H1 (cell line): ENCODE measurements around the gene CLMP. TPM values are rescaled to one million over a fixed set of nuclear protein-coding genes. Genes with fewer than 3 reads are reported as not detected.
A peak's percentile ranks its signal among the peaks of the same experiment; 100 is the strongest.

Experiments
- CTCF ChIA-PET: fragments of 300-600 bp; sonication (Branson Sonifier 250); formaldehyde crosslinking; loops from one replicate; lab custom pipeline; 2021; ENCODE audit not compliant: partially characterized antibody; lab: Charles Lee
- POLR2A ChIA-PET: fragments of 300-600 bp; sonication (Branson Sonifier 250); formaldehyde crosslinking; loops from one replicate; lab custom pipeline; 2021; ENCODE audit warnings: inconsistent platforms; ENCODE audit not compliant: partially characterized antibody; lab: Charles Lee
- DNase-seq, 2 experiments: peaks; one replicate each; pipeline versions ENCODE4 v3.0.0 to v3.0.0-alpha.2; 2010 to 2022; ENCODE audit warnings: low spot score in 2 of 2, low read depth in 1 of 2, mixed read lengths in 1 of 2
- FAIRE-seq: peaks from 2 replicates; lab custom pipeline; 2011; peaks lifted over from hg19 to GRCh38; lab: Jason Lieb, UNC
- H2AFZ ChIP-seq: 2 replicates; pipeline ENCODE4 v1.8.1; 2012; ENCODE audit warnings: low read length, inconsistent platforms
- H2AK5ac ChIP-seq: 2 replicates; pipeline ENCODE4 v1.6.1; 2013; ENCODE audit warnings: low read depth, low read length
- H2BK120ac ChIP-seq: replicated peaks from 2 replicates; pipeline ENCODE3; 2013; ENCODE audit warnings: low read depth, low read length, inconsistent platforms
- H2BK12ac ChIP-seq: 2 replicates; pipeline ENCODE4 v1.6.1; 2013; ENCODE audit warnings: low read depth, low read length
- H2BK15ac ChIP-seq: 2 replicates; pipeline ENCODE4 v1.6.1; 2013; ENCODE audit warnings: low read length
- H2BK20ac ChIP-seq: 2 replicates; pipeline ENCODE4 v1.6.1; 2013; ENCODE audit warnings: low read length
- H2BK5ac ChIP-seq: 2 replicates; pipeline ENCODE4 v1.6.1; 2013; ENCODE audit warnings: low read depth, low read length
- H3K14ac ChIP-seq: 2 replicates; pipeline ENCODE4 v1.6.1; 2013; ENCODE audit warnings: inconsistent platforms; ENCODE audit not compliant: insufficient read length
- H3K18ac ChIP-seq: 2 replicates; pipeline ENCODE4 v1.6.1; 2013; ENCODE audit warnings: low read length; ENCODE audit errors: extremely low read depth
- H3K23ac ChIP-seq: 2 replicates; pipeline ENCODE4 v1.6.1; 2013; ENCODE audit warnings: inconsistent platforms; ENCODE audit not compliant: insufficient read length
- H3K23me2 ChIP-seq: 2 replicates; pipeline ENCODE4 v1.6.1; 2013; ENCODE audit warnings: low read depth, low read length
- H3K27ac ChIP-seq: 2 replicates; pipeline ENCODE4 v1.6.1; 2011; ENCODE audit warnings: low read depth, low read length, inconsistent platforms
- H3K27me3 ChIP-seq, 4 experiments: replicated peaks in 1 of 4; 1 replicate in 1 of 4; 2 replicates in 3 of 4; pipeline versions ENCODE4 v1.6.1 to v1.8.1; 2011 to 2013; ENCODE audit warnings: low read length in 3 of 4, mild to moderate bottlenecking in 3 of 4, inconsistent platforms in 2 of 4, mixed read lengths in 2 of 4, moderate library complexity in 1 of 4; ENCODE audit not compliant: control insufficient read depth in 3 of 4, insufficient read depth in 3 of 4; ENCODE audit errors: extremely low read depth in 1 of 4
- H3K36me3 ChIP-seq, 4 experiments: 2 replicates each; pipeline versions ENCODE4 v1.6.1 to v1.8.1; 2011 to 2013; ENCODE audit warnings: mild to moderate bottlenecking in 4 of 4, low read length in 3 of 4, moderate library complexity in 2 of 4, control low read depth in 1 of 4, inconsistent platforms in 1 of 4; ENCODE audit not compliant: insufficient read depth in 4 of 4, control insufficient read depth in 2 of 4
- H3K4ac ChIP-seq: replicated peaks from 2 replicates; pipeline ENCODE3; 2013; ENCODE audit warnings: low read length, low read depth, mixed read lengths, inconsistent platforms; ENCODE audit not compliant: insufficient read length
- H3K4me1 ChIP-seq, 4 experiments: replicated peaks in 1 of 4; 1 replicate in 1 of 4; 2 replicates in 3 of 4; pipeline versions ENCODE4 v1.6.1 to v1.8.1; 2011 to 2013; ENCODE audit warnings: low read length in 3 of 4, inconsistent platforms in 2 of 4, mixed read lengths in 1 of 4; ENCODE audit not compliant: insufficient read depth in 4 of 4, control insufficient read depth in 3 of 4
- H3K4me2 ChIP-seq, 2 experiments: 2 replicates each; pipeline versions ENCODE4 v1.6.1 to v1.8.1; 2011 to 2013; ENCODE audit warnings: low read depth in 2 of 2, low read length in 2 of 2, control low read depth in 1 of 2, inconsistent platforms in 1 of 2, mild to moderate bottlenecking in 1 of 2; ENCODE audit not compliant: insufficient read depth in 1 of 2
- H3K4me3 ChIP-seq, 4 experiments: fragments of 200-600, 300-600 bp in 1 of 4; sonication (generic), shearing (Covaris generic), sonication (Bioruptor Twin) in 1 of 4; 2 replicates each; pipeline versions ENCODE4 v1.5.1 to v1.8.1; 2011 to 2016; ENCODE audit warnings: low read length in 4 of 4, low read depth in 3 of 4, control low read depth in 2 of 4, inconsistent platforms in 2 of 4, mild to moderate bottlenecking in 2 of 4, mixed read lengths in 1 of 4, moderate library complexity in 1 of 4; ENCODE audit not compliant: insufficient read depth in 2 of 4; ENCODE audit errors: extremely low read depth in 1 of 4
- H3K56ac ChIP-seq: replicated peaks from 2 replicates; pipeline ENCODE3; 2013; ENCODE audit warnings: low read depth, mild to moderate bottlenecking, mixed read lengths, low read length, inconsistent platforms; ENCODE audit not compliant: insufficient read length
- H3K79me1 ChIP-seq: 2 replicates; pipeline ENCODE4 v1.6.1; 2013; ENCODE audit warnings: low read depth, low read length, control low read depth
- H3K79me2 ChIP-seq, 2 experiments: 2 replicates each; pipeline versions ENCODE4 v1.6.1 to v1.8.1; 2012 to 2013; ENCODE audit warnings: low read length in 2 of 2, mild to moderate bottlenecking in 2 of 2, inconsistent platforms in 1 of 2; ENCODE audit not compliant: insufficient read depth in 2 of 2, control insufficient read depth in 1 of 2
- H3K9ac ChIP-seq, 4 experiments: replicated peaks in 1 of 4; 1 replicate in 1 of 4; 2 replicates in 3 of 4; pipeline versions ENCODE4 v1.6.1 to v1.8.1; 2011 to 2013; ENCODE audit warnings: low read depth in 3 of 4, low read length in 3 of 4, control low read depth in 2 of 4, mild to moderate bottlenecking in 2 of 4, moderate library complexity in 2 of 4, inconsistent platforms in 1 of 4; ENCODE audit errors: extremely low read depth in 1 of 4
- H3K9me3 ChIP-seq, 2 experiments: 2 replicates each; pipeline versions ENCODE4 v1.6.1 to v1.8.1; 2012 to 2013; ENCODE audit warnings: mild to moderate bottlenecking in 2 of 2, moderate library complexity in 2 of 2, control low read depth in 1 of 2, inconsistent platforms in 1 of 2, low read depth in 1 of 2, low read length in 1 of 2, mixed read lengths in 1 of 2; ENCODE audit not compliant: insufficient read depth in 2 of 2
- H4K20me1 ChIP-seq, 2 experiments: replicated peaks in 1 of 2; 2 replicates each; pipeline versions ENCODE3 to v1.8.1; 2011 to 2013; ENCODE audit warnings: inconsistent platforms in 2 of 2, low read length in 2 of 2, mild to moderate bottlenecking in 1 of 2; ENCODE audit not compliant: insufficient read depth in 2 of 2, control insufficient read depth in 1 of 2
- H4K5ac ChIP-seq: 2 replicates; pipeline ENCODE4 v1.6.1; 2013; ENCODE audit warnings: low read length, low read depth, mixed read lengths, inconsistent platforms; ENCODE audit not compliant: insufficient read length
- H4K8ac ChIP-seq: 2 replicates; pipeline ENCODE4 v1.8.0; 2013; ENCODE audit warnings: mild to moderate bottlenecking, moderate library complexity, low read length, inconsistent platforms; ENCODE audit not compliant: insufficient read depth; ENCODE audit errors: extremely low read depth
- H4K91ac ChIP-seq: replicated peaks from 2 replicates; pipeline ENCODE3; 2013; ENCODE audit warnings: low read length, mixed read lengths, inconsistent platforms; ENCODE audit not compliant: insufficient read length
- ASH2L ChIP-seq: fragments of 200-600, 300-600 bp; sonication (generic); IDR thresholded peaks from one replicate; pipeline ENCODE4 v1.7.1; 2017; ENCODE audit warnings: low read length
- CREB1 ChIP-seq: IDR thresholded peaks from 2 replicates; pipeline ENCODE4 v1.6.1; 2012; ENCODE audit warnings: inconsistent platforms
- CTBP2 ChIP-seq: IDR thresholded peaks from 2 replicates; pipeline ENCODE4 v1.7.0; 2011; ENCODE audit warnings: borderline replicate concordance, mild to moderate bottlenecking, moderate library complexity, mixed read lengths, low read length; ENCODE audit not compliant: insufficient read depth, insufficient read length
- CTCF ChIP-seq, 3 experiments: IDR thresholded peaks; 1 replicate in 2 of 3; 2 replicates in 1 of 3; pipeline versions ENCODE4 v1.5.1 to v1.6.1; 2011; ENCODE audit warnings: low read length in 3 of 3, mild to moderate bottlenecking in 3 of 3, inconsistent platforms in 2 of 3, low read depth in 1 of 3, moderate library complexity in 1 of 3; ENCODE audit not compliant: insufficient read depth in 1 of 3; ENCODE audit errors: control extremely low read depth in 1 of 3
- HDAC2 ChIP-seq, 2 experiments: fragments of 300-600 bp in 1 of 2; sonication (generic) in 1 of 2; IDR thresholded peaks; 2 replicates each; pipeline ENCODE4 v1.6.1; 2011 to 2012; ENCODE audit warnings: low read depth in 2 of 2, low read length in 2 of 2, mild to moderate bottlenecking in 2 of 2, moderate library complexity in 2 of 2, borderline replicate concordance in 1 of 2, inconsistent platforms in 1 of 2
- NANOG ChIP-seq: IDR thresholded peaks from 2 replicates; pipeline ENCODE4 v1.6.1; 2011; ENCODE audit warnings: low read length, low read depth, mild to moderate bottlenecking, inconsistent platforms; ENCODE audit not compliant: insufficient read depth, poor library complexity, severe bottlenecking
- RAD21 ChIP-seq, 2 experiments: IDR thresholded peaks in 1 of 2; conservative IDR thresholded peaks in 1 of 2; 2 replicates each; pipeline ENCODE4 v1.6.1; 2011; ENCODE audit warnings: low read depth in 2 of 2, low read length in 2 of 2, improper control_type of control experiment in 1 of 2, inconsistent platforms in 1 of 2, mild to moderate bottlenecking in 1 of 2, moderate library complexity in 1 of 2
- RXRA ChIP-seq: IDR thresholded peaks from 2 replicates; pipeline ENCODE4 v1.6.1; 2011; ENCODE audit warnings: low read depth, mild to moderate bottlenecking, low read length, moderate library complexity; ENCODE audit not compliant: insufficient read depth
- TBP ChIP-seq: IDR thresholded peaks from 2 replicates; pipeline ENCODE4 v1.6.1; 2011; ENCODE audit warnings: low read depth, low read length, improper control_type of control experiment
- TEAD4 ChIP-seq: IDR thresholded peaks from 2 replicates; pipeline ENCODE4 v1.6.1; 2012; ENCODE audit warnings: low read depth, low read length, inconsistent platforms, mixed read lengths
- WGBS, 2 experiments: shearing (Covaris generic) in 1 of 2; methylation state at CpG; one replicate each; pipeline versions ENCODE4 v1.1.6 to v1.1.7; 2013 to 2015; ENCODE audit warnings: low lambda C conversion rate in 2 of 2, mixed read lengths in 2 of 2, inconsistent platforms in 1 of 2, low coverage in 1 of 2, missing lambda C conversion rate in 1 of 2; ENCODE audit not compliant: insufficient replicate concordance in 2 of 2, insufficient coverage in 1 of 2, insufficient read length in 1 of 2; ENCODE audit errors: extremely low coverage in 1 of 2, missing lambda C conversion rate in 1 of 2; 5-methylcytosine and 5-hydroxymethylcytosine counted together
- polyA plus RNA-seq, 7 experiments: library from polyadenylated mRNA; depleted of rRNA in 3 of 7; stranded (reverse) in 5 of 7; unstranded in 2 of 7; fragments of >200 nt in 5 of 7; fragments of 200-250 nt in 2 of 7; gene quantifications; 1 replicate in 5 of 7; 2 replicates in 1 of 7; 4 replicates in 1 of 7; pipeline versions ENCODE4 v1.2.1 to v1.2.3, GENCODE V29; 2011 to 2013; ENCODE audit warnings: missing spikeins in 2 of 7, mixed read lengths in 2 of 7
- total RNA-seq: library from RNA; stranded (reverse); fragmentation: NEBNext Ultra II Directional; extraction: Animal tissue kit (Norgen Biotek cat#: 25700); gene quantifications from 2 replicates; pipeline ENCODE4 v1.2.1, GENCODE V29; 2021

CLMP gene
- total and polyA plus RNA-seq, 2 of the 8 experiments (the other 6 are each of a cell fraction or from before 2014, with no cell fraction given): 9.9 to 24.1 TPM

GRCh38 chr11:123163621-123164020, 31.4 kb downstream of the CLMP start:
- H3K9ac ChIP-seq: no peak overlapping the region
- no peak overlapping the region for H3K4ac ChIP-seq
- peaks cover 0 to 2% (median 0%) of the 10 kb centered on the region in 4 experiments; a peak in 1 of 7 replicates for H3K4me1 ChIP-seq
- H3K18ac ChIP-seq: no peak overlapping the region
- H2BK120ac ChIP-seq: no peak overlapping the region
- H2AK5ac ChIP-seq: no peak overlapping the region
- H3K23me2 ChIP-seq: no peaks in the 10 kb centered on the region
- no peak overlapping the region for H4K91ac ChIP-seq
- no peaks in the 10 kb centered on the region for H3K36me3 ChIP-seq
- 82% methylated on average over 4 of the region's 4 CpGs; no CpG with 5 or more reads in 1 of the 2 experiments for WGBS, 2 experiments
- ChIA-PET POLR2A (no interaction called here), CTCF (interaction anchor here (0.6 to 9.8 kb wide), 23 partner anchors 10 to 382 kb away, joined by 3 to 170 read pairs (median 8); no protein-coding TSS in a partner anchor)
- no peak overlapping the region for H3K23ac ChIP-seq
- H4K20me1 ChIP-seq: no peaks in the 10 kb centered on the region
- no peaks in the 10 kb centered on the region; the same call in none of the 2 replicates for H3K79me1 ChIP-seq
- H4K8ac ChIP-seq: no peak overlapping the region
- FAIRE-seq: peak; percentile 19
- 0 out of 4 replicates have a peak, but pooled peaks cover 0 to 4% of the 10 kb centered on the region in 2 experiments for H3K79me2 ChIP-seq
- no peak overlapping the region for H2BK15ac ChIP-seq
- no peak overlapping the region for H3K4me2 ChIP-seq
- no peak overlapping the region for H2AFZ ChIP-seq
- no peaks in the 10 kb centered on the region for H3K9me3 ChIP-seq
- no peak overlapping the region for H3K14ac ChIP-seq
- no peak overlapping the region for H2BK12ac ChIP-seq
- DNase-seq: no peak
- no peak overlapping the region for H4K5ac ChIP-seq
- no peak overlapping the region for H3K56ac ChIP-seq
- no peaks in the 10 kb centered on the region for H3K27me3 ChIP-seq
- H2BK5ac ChIP-seq: no peak overlapping the region
- H2BK20ac ChIP-seq: no peak overlapping the region
- no peak overlapping the region for H3K4me3 ChIP-seq
- H3K27ac ChIP-seq: no peak overlapping the region
- TF ChIP-seq RXRA (no peak), CTBP2 (no peak), CTCF (IDR thresholded peaks at IDR 0.05; ENCODE audit: control extremely low read depth in 1 of 3, insufficient read depth in 1 of 3, low read depth in 1 of 3, low read length in 3 of 3) (peak in 2 of 3 experiments; percentile 22 to 53; a peak in 2 of 4 replicates), NANOG (no peak), TBP (no peak), RAD21 (IDR thresholded peaks at IDR 0.05 in 1 of 2, conservative IDR thresholded peaks at IDR 0.05 in 1 of 2; ENCODE audit: low read depth in 2 of 2, low read length in 2 of 2) (peak in 1 of 2 experiments; percentile 33; a peak in 1 of 4 replicates), HDAC2 (IDR thresholded peaks at IDR 0.05; ENCODE audit: borderline replicate concordance in 1 of 2, low read depth in 2 of 2, low read length in 2 of 2) (no peak), CREB1 (no peak), ASH2L (no peak), TEAD4 (no peak)
